GM18526 (cell line): ENCODE measurements around the gene TMEM184B.

Source experiments
- POLR2A ChIP-seq: IDR thresholded peaks from 3 replicates; pipeline ENCODE4 v1.6.1; 2011; ENCODE audit not compliant: insufficient read length; ENCODE audit errors: extremely low read depth

The TMEM184B gene

DNA sequence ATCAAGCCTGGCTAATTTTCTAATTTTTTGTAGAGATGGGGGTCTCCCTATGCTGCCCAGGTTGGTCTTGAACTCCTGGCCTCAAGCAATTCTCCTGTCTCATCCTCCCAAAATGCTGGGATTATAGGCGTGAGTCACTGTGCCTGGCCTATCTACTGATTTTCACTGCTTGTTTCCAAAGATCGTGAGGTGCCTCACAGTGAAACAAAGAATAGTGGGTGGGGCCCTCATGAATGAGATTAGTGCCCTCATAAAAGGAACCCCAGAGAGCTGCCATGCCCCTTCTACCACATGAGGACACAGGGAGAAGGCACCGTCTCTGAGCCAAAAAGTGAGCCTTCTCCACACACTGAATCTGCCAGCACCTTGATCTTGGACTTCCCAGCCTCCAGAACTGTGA lies 23.5 kb downstream of the TMEM184B start:
- no peak for TF ChIP-seq POLR2A

DNA sequence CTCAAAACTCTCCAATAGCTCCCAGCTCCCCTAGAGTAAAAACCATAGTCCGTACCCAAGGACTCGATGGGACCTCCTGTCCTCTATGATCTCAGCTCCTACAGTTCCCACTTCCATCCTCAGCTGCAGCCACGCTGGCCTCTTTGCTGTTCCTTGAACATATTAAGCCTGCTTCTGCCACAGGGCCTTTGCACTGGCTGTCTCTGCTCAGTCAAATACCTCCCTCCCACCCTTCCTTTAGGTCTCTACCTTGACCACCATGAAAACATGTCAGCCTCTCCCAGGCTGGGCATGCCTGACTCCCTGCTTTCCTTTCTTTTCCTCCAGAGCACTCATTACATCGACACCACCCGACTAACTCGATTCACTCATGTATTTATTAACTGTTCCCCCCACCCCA lies 24.5 kb downstream of the TMEM184B start:
- TF ChIP-seq POLR2A = no peak

DNA sequence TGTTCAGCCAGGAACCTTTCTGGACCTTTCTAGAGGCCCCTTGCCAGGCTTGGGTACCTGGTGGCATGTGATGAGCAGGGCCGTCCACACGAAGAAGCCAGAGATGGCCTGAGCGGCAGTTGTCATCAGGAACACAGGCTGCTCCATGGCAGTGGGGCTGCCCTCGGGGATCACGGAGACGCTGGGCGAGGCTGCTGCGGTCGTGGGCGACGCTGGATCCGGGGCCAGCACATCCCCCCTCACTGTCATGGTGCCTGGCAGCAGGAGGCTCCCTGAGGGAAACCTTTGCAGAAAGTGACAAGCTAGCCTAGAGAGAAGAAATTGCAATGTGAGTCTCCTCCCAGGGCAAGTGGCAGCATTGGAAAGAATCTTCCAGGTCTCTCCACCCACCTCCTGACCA lies 25.1 kb downstream of the TMEM184B start:
- no peak for TF ChIP-seq POLR2A

DNA sequence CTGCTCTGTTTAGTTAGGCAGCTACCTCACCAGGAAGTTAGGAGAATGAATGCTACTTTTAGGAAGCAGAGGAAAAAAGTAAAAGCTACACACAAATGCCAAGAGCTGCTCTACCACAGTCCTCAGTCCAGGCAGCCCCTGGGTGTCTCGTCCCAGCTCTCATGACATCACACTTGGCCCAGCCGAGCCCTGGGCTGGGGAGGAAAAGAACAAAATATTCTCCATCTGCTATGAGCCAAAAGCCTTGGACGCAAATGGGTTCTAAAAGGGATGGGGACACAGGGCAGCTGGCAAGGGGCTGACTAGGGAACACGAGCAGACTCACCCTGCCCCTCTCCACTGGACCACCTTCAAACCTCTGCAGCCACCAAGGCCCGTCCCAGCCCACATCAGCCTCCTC lies 26.1 kb downstream of the TMEM184B start:
- no peak for TF ChIP-seq POLR2A

DNA sequence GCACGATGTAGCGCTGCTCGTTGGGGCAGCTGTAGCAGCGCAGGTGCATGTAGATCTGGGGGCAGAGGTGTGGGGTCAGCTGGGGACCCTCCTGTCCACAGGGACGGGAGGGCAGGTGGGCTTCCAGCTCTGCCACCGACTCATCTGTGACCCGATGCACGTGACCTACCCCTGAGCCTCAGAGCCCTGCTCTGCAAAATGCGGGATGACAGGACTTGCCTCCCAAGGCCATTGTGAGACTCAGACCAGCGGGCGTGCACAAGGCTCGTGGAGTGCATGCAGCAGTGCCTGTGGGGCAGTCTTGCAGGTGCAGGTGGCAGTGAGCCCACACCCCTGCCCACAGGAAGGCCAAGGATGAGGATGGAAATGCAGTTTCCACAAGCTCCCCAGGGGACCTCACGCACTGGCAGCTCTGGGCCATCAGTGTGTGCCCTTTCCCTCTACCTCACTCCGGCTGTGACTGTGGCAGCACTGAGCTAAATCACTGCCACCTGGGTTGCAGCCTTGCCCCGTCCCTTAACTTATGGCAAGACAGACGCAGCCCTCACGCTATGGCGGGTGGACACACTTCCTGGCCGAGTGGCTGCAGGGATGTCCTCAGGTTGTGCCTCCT lies 26.7 kb downstream of the TMEM184B start:
- TF ChIP-seq POLR2A = no peak

DNA sequence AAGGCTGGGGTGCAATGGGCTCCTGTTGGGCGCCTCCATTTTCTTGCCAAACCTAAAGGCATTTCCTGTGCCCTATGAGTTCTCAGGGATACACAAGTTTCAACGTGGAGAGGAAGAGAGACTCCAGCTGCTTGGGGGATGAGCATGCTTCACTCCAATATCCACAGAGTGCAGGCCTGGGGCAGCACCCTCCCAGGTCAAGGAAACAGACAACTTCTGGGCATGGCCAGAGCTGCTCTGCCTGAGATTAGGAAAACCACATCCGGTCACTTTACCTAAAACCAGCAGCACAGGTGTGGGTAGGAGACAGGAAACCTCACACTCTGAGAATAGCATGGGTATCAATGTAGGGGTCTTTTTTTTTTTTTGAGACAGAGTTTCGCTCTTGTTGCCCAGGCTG lies 28.7 kb downstream of the TMEM184B start:
- no peak for TF ChIP-seq POLR2A

DNA sequence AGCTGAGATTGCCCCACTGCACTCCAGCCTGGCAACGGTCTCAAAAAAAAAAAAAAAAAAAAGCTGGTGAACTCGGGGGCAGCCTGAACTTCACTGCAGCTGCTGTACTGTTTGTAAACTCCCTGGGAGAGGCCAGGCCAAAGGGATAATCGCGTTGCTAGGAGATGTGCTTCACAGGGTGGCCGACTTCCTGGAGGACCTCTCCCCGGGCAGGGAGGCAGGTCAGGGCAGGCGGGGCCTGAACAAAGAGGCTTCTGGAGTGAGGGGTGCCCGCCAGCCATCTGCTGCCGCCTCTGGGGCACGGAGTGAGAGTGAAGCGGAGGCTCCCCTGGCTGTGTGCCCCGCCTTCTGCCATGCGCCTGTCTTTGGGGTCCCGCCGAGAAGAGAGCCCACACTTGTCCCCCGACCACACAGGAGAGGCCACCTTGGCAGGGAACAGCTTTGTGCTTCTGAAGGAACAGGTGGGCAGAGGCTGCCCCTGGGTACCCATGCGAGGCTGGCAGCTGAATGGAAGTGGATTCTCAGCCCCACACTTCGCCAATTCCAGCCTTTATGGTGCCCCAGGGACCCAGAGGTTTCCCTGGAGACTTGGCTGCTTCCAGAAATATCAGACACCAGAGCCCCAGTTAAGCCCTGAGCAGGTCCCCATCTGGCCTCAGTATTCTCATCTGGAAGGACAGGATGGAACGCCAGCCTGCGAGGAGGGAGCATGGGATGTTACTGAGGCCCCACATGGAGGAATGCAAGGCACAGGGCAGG lies 29.6 kb downstream of the TMEM184B start:
- no peak for TF ChIP-seq POLR2A

DNA sequence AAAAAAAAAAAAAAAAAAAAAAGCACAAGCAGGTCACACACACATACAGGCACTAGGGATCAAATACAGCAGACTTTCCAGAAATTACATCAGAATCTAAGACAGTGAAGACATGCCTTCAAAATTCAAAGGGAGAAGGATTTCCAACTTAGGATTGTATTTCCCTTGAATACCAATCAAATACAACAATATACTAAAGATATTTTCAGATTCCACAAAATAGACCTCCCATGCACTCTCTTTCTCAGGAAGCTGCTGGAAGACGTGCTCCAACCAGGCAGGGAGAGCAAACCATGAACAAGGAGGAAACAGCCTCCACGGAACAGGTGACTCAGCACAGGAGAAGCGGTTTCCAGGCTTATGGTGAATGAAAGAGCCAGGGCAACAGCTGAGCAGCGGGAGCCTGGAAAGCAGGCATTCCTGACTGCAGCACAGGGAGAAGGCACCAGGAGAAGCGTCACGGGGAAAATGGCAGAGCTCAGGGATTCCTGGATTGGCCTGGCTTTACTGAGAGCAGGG lies 32.0 kb downstream of the TMEM184B start:
- no peak for TF ChIP-seq POLR2A

DNA sequence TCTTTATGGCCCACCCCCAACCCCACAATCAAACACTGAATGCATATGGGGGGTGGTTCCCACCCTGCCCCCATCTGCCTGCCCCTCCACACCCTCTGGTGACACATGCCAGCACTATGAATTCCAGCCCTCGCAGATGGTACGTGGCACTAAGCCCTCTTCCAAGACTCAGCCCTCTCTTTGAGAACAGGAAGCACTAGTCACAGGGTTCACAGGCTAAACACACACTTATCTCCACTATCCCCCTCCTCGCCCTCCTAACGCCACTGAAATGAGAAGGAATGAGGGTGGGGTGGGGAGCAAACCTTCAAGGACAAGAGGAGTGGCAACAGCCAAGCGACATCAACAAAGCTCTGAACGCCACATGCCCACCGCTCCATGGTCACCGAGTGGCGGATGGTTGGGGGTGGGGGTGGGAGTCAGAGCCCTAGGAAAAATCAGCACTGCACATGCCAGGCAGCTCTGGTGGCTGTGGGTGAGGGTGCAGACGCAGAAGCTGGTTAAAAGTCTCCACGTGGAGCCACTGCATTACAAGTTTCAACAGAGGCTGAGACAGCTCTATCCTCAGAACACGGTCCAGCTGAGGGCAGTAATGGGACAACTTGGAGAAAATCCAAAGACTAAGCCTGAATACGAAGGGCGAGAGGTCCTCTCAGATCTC lies 33.6 kb downstream of the TMEM184B start:
- TF ChIP-seq POLR2A = no peak

DNA sequence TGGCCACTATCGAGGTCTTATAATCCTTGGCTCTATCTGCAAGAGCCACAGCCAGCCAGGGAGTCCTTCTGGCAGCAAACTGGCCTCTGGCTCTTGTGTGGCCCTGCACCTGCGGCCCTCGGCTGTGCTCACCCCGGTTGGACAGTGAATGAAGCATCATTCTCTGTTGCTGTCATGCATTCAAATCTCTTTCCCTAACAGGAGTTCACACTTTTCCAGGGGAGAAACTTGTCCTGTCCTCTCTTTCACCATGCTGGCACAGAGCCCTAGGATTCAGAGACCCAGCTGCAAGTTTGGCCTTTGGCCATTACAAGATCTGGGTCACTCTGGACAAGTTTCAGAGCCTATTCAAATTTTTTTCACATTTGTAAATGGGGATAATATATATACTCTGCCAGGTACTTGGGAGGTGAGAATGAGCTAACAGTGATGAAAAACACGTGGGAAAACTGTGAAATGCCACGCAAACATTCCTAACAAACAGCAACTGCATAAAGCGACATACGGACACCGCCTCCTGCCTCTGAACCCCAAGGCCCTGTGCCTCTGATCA lies 34.2 kb downstream of the TMEM184B start:
- TF ChIP-seq POLR2A = no peak

DNA sequence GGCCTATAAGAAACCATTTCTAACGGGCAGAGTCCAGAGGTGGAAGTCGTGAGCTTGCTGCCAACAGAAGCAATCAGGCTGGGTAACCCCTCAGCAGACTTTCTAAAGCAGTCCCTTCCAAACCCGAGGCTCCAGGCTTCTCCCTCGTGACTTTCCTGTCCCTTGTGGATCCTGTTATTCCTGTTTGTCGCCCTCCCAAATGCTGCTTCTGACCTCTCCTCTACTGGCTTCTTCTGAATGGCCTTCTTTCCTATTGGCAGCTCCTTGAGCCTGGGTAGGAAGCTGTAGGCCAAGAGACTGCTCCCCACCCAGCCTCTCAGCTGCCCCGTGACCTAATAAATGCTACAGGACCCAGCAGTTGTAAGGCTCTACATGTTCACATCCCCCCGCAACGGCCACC lies 36.0 kb downstream of the TMEM184B start:
- TF ChIP-seq POLR2A = no peak

DNA sequence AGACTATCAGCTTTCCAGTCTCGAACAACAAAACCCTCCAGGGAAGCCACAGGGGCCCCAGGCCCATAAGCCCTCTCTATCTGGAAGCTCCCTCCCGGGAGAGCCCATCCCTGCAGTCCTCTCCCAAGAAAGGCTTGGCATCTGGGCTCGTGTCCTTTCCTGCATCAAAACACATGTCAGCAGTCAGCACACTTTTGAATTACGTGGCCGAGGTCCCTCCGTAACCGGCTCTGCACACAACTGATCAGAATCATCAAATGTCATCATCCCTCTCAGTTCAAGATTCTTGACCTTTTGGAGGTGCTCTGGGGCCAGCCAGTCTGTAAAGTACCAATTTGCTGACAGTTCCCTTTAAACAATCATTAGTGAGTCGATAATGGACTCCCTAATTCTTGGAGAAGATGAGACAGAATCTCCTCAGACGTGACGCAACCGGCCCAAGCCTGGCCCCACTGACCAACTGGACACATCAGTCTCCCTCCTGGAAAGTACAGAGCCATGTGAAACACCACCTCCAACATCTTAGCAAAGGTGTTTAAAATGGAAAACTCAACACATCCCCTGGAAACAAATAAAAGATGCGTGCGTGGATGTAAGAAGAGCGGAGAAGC lies 37.5 kb downstream of the TMEM184B start:
- TF ChIP-seq POLR2A = no peak

DNA sequence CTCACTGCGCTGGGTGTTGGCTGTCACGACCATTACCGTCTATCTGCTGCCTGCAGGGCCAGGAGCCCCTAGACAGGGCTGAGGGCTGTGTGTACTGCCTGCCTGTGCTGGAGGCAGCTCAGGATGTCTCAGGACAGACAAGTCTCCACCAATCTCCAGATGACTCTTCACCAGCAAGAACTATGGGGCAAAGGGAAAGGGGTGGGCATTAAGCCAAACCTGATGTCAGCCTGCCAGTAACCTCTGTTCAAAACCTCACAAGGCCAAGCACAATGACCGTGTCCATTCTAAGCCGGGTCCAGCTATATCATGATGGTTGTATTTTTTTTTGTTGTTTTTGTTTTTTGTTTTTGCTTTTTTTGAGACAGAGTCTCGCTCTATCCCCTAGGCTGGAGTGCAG lies 39.4 kb downstream of the TMEM184B start:
- no peak for TF ChIP-seq POLR2A

DNA sequence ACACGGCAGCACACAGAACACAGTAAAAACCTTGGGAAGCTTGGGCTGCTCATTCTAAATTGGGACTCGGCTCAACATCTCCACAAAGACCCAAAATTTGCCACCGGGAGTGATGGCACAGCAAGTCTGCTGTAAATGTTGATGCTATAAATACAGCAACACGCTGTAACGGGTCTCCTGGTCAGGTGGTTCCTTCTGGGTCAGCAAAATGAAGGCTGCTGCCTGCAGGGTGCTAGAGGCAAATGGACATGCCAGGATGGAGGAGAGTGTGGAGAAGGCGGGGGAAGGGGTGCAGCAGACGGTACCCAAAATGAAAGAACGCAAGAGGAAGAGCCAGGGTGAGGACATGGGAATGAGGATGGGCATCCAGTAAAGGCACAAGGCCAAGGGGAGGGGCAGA lies 40.6 kb downstream of the TMEM184B start:
- TF ChIP-seq POLR2A = no peak

DNA sequence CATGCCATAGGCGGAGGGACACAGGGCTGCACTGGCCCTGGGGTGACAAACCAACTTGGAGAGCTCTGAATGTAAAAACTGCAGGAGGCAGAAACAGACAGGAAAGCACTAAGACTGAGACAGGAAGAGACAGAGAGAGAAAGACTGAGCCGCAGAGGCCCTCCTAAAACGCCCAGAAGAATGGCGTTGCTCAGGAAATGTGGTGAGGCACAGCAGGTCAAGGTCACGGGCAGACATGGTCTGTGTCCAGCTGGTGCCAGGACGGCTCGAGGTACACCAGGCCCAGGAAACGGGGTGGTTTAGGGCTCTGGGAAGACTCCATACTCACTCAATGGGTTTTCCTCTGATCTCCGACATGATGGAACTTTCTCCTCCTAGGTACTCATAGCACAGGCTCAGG lies 41.9 kb downstream of the TMEM184B start:
- TF ChIP-seq POLR2A = no peak
